GM19328 (cell line): Measurements from ENCODE around the gene PCDHA7.
"Not testable (repeated sequence)": the region's sequence is repeated elsewhere in the genome, so short reads cannot be mapped to it uniquely, and the experiment has no call there.

ENCODE experiments used
- ATAC-seq: cut with Tn5 transposase; IDR thresholded peaks from one replicate; pipeline ENCODE4 v1.9.1; 2021; ENCODE audit warnings: mild to moderate bottlenecking, moderate library complexity; ENCODE audit not compliant: unreplicated experiment

Gene PCDHA7

GRCh38 chr5:140833993-140834392 lies at the start of gene PCDHA7:
TSS of gene PCDHA7 (plus strand) at chr5:140834269. CDS start at chr5:140834384, 115 bp downstream.
- no peak for ATAC-seq

GRCh38 chr5:140785905-140786686 lies 48.0 kb upstream of the PCDHA7 start, which contains the start of gene PCDHA1:
TSS of gene PCDHA1 (plus strand) at chr5:140786140.
- no peak for ATAC-seq

GRCh38 chr5:140787422-140787821 lies 46.6 kb upstream of the PCDHA7 start:
- ATAC-seq, result not testable (repeated sequence)

- not testable (repeated sequence) for ATAC-seq
These were observed 46.1 kb upstream of the PCDHA7 start for GRCh38 chr5:140787849-140788504.

GRCh38 chr5:140791089-140791488 lies 43.0 kb upstream of the PCDHA7 start:
- no peak for ATAC-seq

GRCh38 chr5:140794595-140795258 lies 39.3 kb upstream of the PCDHA7 start, which contains the start of gene PCDHA2:
TSS of gene PCDHA2 (plus strand) at chr5:140794852.
- no peak for ATAC-seq

GRCh38 chr5:140795259-140795641 lies 38.8 kb upstream of the PCDHA7 start:
- ATAC-seq, result no peak

- ATAC-seq, result not testable (repeated sequence)
These were observed 37.9 kb upstream of the PCDHA7 start for GRCh38 chr5:140796072-140796717.

GRCh38 chr5:140796718-140797095 lies 37.4 kb upstream of the PCDHA7 start:
- no peak for ATAC-seq

- no peak for ATAC-seq
These were observed 33.1 kb upstream of the PCDHA7 start, which contains the start of gene PCDHA3 for GRCh38 chr5:140800816-140801493. TSS of gene PCDHA3 (plus strand) at chr5:140801057.

GRCh38 chr5:140801494-140801841 lies 32.6 kb upstream of the PCDHA7 start:
- ATAC-seq, result no peak

- not testable (repeated sequence) for ATAC-seq
These were observed 31.7 kb upstream of the PCDHA7 start for GRCh38 chr5:140802381-140802780.

- no peak for ATAC-seq
These were observed 31.2 kb upstream of the PCDHA7 start for GRCh38 chr5:140802781-140803271.

- ATAC-seq, result no peak
These were observed 27.0 kb upstream of the PCDHA7 start, which contains the start of gene PCDHA4 for GRCh38 chr5:140806834-140807775. TSS of gene PCDHA4 (plus strand) at chr5:140807068.

- not testable (repeated sequence) for ATAC-seq
These were observed 25.7 kb upstream of the PCDHA7 start for GRCh38 chr5:140808241-140808888.

- ATAC-seq, result no peak
These were observed 25.2 kb upstream of the PCDHA7 start for GRCh38 chr5:140808889-140809291.

- no peak for ATAC-seq
These were observed 12.4 kb upstream of the PCDHA7 start, which contains the start of gene PCDHA5 for GRCh38 chr5:140821375-140822280. TSS of gene PCDHA5 (plus strand) at chr5:140821613.

GRCh38 chr5:140822281-140822629 lies 11.8 kb upstream of the PCDHA7 start:
- no peak for ATAC-seq
